Measurements from ENCODE around the gene OTOF. TPM values are rescaled to one million over a fixed set of nuclear protein-coding genes. Genes with fewer than 3 reads are reported as not detected.

The OTOF gene
- total RNA-seq, 2 experiments from 2014 or later = 1.6 to 1.9 TPM

- ChIA-PET POLR2A (no interaction called here), CTCF (interaction anchor here (0.9 kb wide), 1 partner anchor 92 kb away, joined by 3 read pairs; no protein-coding TSS in a partner anchor)
- Mint-ChIP-seq H3K27ac (no peak overlapping the region), H3K4me3 (no peak overlapping the region), H3K36me3 (no peaks in the 10 kb centered on the region), H3K4me1 (ENCODE audit: low read depth) (no peaks in the 10 kb centered on the region), H3K9me3 (no peaks in the 10 kb centered on the region), H3K27me3 (peaks cover 2% of the 10 kb centered on the region)
- intact Hi-C loops (cut with micrococcal nuclease) = no loop called here
- no peak for DNase-seq
Observed at GRCh38 chr2:26485099-26485498, 7.2 kb upstream of the OTOF start.

GRCh38 chr2:26484579-26484978 lies 6.7 kb upstream of the OTOF start:
- POLR2A ChIA-PET = no interaction called here
- peaks cover 2% of the 10 kb centered on the region for H3K27me3 Mint-ChIP-seq
- CTCF ChIA-PET = interaction anchor here (0.9 kb wide), 1 partner anchor 93 kb away, joined by 3 read pairs; no protein-coding TSS in a partner anchor

GRCh38 chr2:26483957-26484565 lies 6.1 kb upstream of the OTOF start:
- Mint-ChIP-seq H3K36me3 (no peaks in the 10 kb centered on the region), H3K27me3 (peaks cover 2% of the 10 kb centered on the region), H3K27ac (no peak overlapping the region), H3K9me3 (no peaks in the 10 kb centered on the region), H3K4me3 (no peak overlapping the region), H3K4me1 (ENCODE audit: low read depth) (no peaks in the 10 kb centered on the region)
- CTCF ChIA-PET = no interaction called here
- no peak for DNase-seq
- intact Hi-C loops (cut with micrococcal nuclease) = no loop called here
- POLR2A ChIA-PET = no interaction called here

More at GRCh38 chr2:26484579-26484978, 6.7 kb upstream of the OTOF start:
- Mint-ChIP-seq H3K4me3 (no peak overlapping the region), H3K36me3 (no peaks in the 10 kb centered on the region), H3K27ac (no peak overlapping the region), H3K4me1 (ENCODE audit: low read depth) (no peaks in the 10 kb centered on the region), H3K9me3 (no peaks in the 10 kb centered on the region)
- DNase-seq = no peak
- intact Hi-C loops (cut with micrococcal nuclease) = no loop called here

GRCh38 chr2:26483516-26483915 lies 5.6 kb upstream of the OTOF start:
- no peaks in the 10 kb centered on the region for H3K36me3 Mint-ChIP-seq
- intact Hi-C loops (cut with micrococcal nuclease) = no loop called here
- CTCF ChIA-PET = no interaction called here

GRCh38 chr2:26483027-26483326 lies 5.1 kb upstream of the OTOF start:
- ChIA-PET CTCF (no interaction called here), POLR2A (no interaction called here)
- DNase-seq = no peak
- intact Hi-C loops (cut with micrococcal nuclease) = no loop called here
- no peaks in the 10 kb centered on the region for H3K4me1 Mint-ChIP-seq (ENCODE audit: low read depth)
- H3K9me3 Mint-ChIP-seq = no peaks in the 10 kb centered on the region
- H3K4me3 Mint-ChIP-seq = no peak overlapping the region
- H3K27ac Mint-ChIP-seq = no peak overlapping the region
- H3K36me3 Mint-ChIP-seq = no peaks in the 10 kb centered on the region
- H3K27me3 Mint-ChIP-seq = peaks cover 2% of the 10 kb centered on the region

More at GRCh38 chr2:26483516-26483915, 5.6 kb upstream of the OTOF start:
- Mint-ChIP-seq H3K9me3 (no peaks in the 10 kb centered on the region), H3K27me3 (peaks cover 2% of the 10 kb centered on the region), H3K4me3 (no peak overlapping the region), H3K4me1 (ENCODE audit: low read depth) (no peaks in the 10 kb centered on the region), H3K27ac (no peak overlapping the region)
- DNase-seq = no peak
- POLR2A ChIA-PET = no interaction called here

GRCh38 chr2:26482211-26483026 lies 4.5 kb upstream of the OTOF start:
- Mint-ChIP-seq H3K36me3 (no peaks in the 10 kb centered on the region), H3K27me3 (no peaks in the 10 kb centered on the region), H3K9me3 (no peaks in the 10 kb centered on the region), H3K4me3 (no peak overlapping the region), H3K27ac (no peak overlapping the region), H3K4me1 (ENCODE audit: low read depth) (peaks cover 5% of the 10 kb centered on the region)
- POLR2A ChIA-PET = no interaction called here
- CTCF ChIA-PET = no interaction called here
- no peak for DNase-seq
- intact Hi-C loops (cut with micrococcal nuclease) = no loop called here

GRCh38 chr2:26481706-26482105 lies 3.8 kb upstream of the OTOF start:
- Mint-ChIP-seq H3K36me3 (no peaks in the 10 kb centered on the region), H3K9me3 (no peaks in the 10 kb centered on the region), H3K4me1 (ENCODE audit: low read depth) (peaks cover 5% of the 10 kb centered on the region), H3K4me3 (no peak overlapping the region), H3K27ac (no peak overlapping the region), H3K27me3 (no peaks in the 10 kb centered on the region)
- no peak for DNase-seq
- intact Hi-C loops (cut with micrococcal nuclease) = no loop called here
- CTCF ChIA-PET = interaction anchor here (2.2 kb wide), 1 partner anchor 12 kb away, joined by 7 read pairs; no protein-coding TSS in a partner anchor
- POLR2A ChIA-PET = no interaction called here

- H3K4me1 Mint-ChIP-seq (ENCODE audit: low read depth) = peaks cover 5% of the 10 kb centered on the region
- no peaks in the 10 kb centered on the region for H3K27me3 Mint-ChIP-seq
- intact Hi-C loops (cut with micrococcal nuclease) = no loop called here
- no peak for DNase-seq
- no peaks in the 10 kb centered on the region for H3K36me3 Mint-ChIP-seq
- CTCF ChIA-PET = interaction anchor here (0.9 to 2.2 kb wide), 2 partner anchors 11 to 99 kb away, joined by 3 to 7 read pairs; no protein-coding TSS in a partner anchor
- no peak overlapping the region for H3K4me3 Mint-ChIP-seq
- POLR2A ChIA-PET = no interaction called here
- no peaks in the 10 kb centered on the region for H3K9me3 Mint-ChIP-seq
- H3K27ac Mint-ChIP-seq = no peak overlapping the region
Observed at GRCh38 chr2:26480566-26481423, 2.9 kb upstream of the OTOF start.

GRCh38 chr2:26479789-26480565 lies 2.1 kb upstream of the OTOF start:
- no peaks in the 10 kb centered on the region for H3K36me3 Mint-ChIP-seq
- CTCF ChIA-PET = interaction anchor here (2.2 kb wide), 1 partner anchor 11 kb away, joined by 7 read pairs; no protein-coding TSS in a partner anchor
- intact Hi-C loops (cut with micrococcal nuclease) = no loop called here

GRCh38 chr2:26479131-26479788 lies 1.3 kb upstream of the OTOF start:
- CTCF ChIA-PET = interaction anchor here (2.2 kb wide), 1 partner anchor 10 kb away, joined by 7 read pairs; no protein-coding TSS in a partner anchor
- Mint-ChIP-seq H3K27me3 (no peaks in the 10 kb centered on the region), H3K36me3 (no peaks in the 10 kb centered on the region), H3K4me1 (ENCODE audit: low read depth) (peaks cover 5% of the 10 kb centered on the region), H3K9me3 (no peaks in the 10 kb centered on the region), H3K4me3 (no peak overlapping the region), H3K27ac (no peak overlapping the region)
- POLR2A ChIA-PET = no interaction called here
- no peak for DNase-seq
- intact Hi-C loops (cut with micrococcal nuclease) = no loop called here

More at GRCh38 chr2:26479789-26480565, 2.1 kb upstream of the OTOF start:
- Mint-ChIP-seq H3K4me3 (no peak overlapping the region), H3K27me3 (no peaks in the 10 kb centered on the region), H3K9me3 (no peaks in the 10 kb centered on the region), H3K4me1 (ENCODE audit: low read depth) (peaks cover 5% of the 10 kb centered on the region), H3K27ac (no peak overlapping the region)
- no peak for DNase-seq
- POLR2A ChIA-PET = no interaction called here

- POLR2A ChIA-PET = no interaction called here
- CTCF ChIA-PET = interaction anchor here (0.6 to 0.9 kb wide), 2 partner anchors 26 to 97 kb away, joined by 3 read pairs; no protein-coding TSS in a partner anchor
- Mint-ChIP-seq H3K4me3 (no peak overlapping the region), H3K9me3 (no peaks in the 10 kb centered on the region), H3K4me1 (ENCODE audit: low read depth) (peaks cover 5% of the 10 kb centered on the region), H3K36me3 (no peaks in the 10 kb centered on the region), H3K27ac (no peak overlapping the region), H3K27me3 (no peaks in the 10 kb centered on the region)
- no peak for DNase-seq
- intact Hi-C loops (cut with micrococcal nuclease) = no loop called here
Observed at GRCh38 chr2:26478366-26478765, 442 bp upstream of the OTOF start.
